Measurements from ENCODE around the gene SLC12A9.

SLC12A9 gene

GRCh38 chr7:100863406-100863950 lies 11.0 kb downstream of the SLC12A9 start:
- DNase-seq, result no peak

GRCh38 chr7:100864263-100864845 lies 11.8 kb downstream of the SLC12A9 start:
- no peak for DNase-seq

GRCh38 chr7:100865372-100865911 lies 12.9 kb downstream of the SLC12A9 start:
- DNase-seq, result no peak

GRCh38 chr7:100865938-100866728 lies 13.6 kb downstream of the SLC12A9 start:
- no peak for DNase-seq

DNA sequence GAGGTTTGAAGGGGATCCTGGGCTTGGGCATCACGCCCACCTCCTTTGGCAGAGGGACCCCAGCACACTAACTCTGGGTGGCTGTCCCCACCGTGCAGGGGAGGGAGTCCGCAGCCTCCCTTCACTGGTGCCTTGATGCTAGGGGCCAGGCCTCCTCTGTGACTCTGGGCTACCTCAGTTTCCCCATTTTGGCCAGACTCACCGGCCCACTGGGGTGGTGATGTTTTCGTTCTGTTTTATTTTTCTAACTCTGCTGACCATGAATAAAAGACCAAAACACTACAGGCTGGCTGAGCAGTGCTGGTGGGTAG lies 14.2 kb downstream of the SLC12A9 start:
- DNase-seq, result no peak

DNA sequence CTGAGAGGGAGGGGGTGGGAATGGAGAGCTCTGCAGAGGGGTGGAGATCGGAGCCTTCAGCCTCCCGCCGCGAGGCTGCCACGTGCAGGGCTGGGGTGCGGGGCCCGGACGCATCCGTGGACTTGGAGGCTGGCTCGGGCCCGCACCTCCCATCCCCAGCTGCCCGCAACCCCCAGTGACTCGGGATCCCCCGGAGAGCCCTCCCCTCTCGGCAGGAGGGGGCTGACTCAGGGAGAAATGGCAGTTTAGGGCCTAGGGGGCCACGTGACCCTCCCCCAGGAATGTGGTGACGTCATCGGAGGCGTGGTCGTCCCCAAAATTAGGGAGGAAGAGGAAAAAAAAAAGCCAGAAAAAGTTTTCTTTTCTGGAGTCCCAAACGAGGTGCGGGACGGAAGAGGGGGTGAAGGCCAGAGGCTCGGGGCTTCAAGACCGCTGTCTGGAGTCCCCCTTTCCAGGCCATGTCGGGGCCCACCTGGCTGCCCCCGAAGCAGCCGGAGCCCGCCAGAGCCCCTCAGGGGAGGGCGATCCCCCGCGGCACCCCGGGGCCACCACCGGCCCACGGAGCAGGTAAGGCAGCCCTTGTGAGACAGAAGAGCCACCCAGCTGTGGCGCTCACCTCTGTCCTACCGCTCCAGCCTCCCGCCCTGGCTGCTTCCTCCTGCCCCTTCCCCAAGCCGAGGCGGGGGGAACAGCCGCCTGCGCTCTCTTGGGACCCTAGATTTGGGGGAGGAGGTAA lies 14.7 kb downstream of the SLC12A9 start, which contains the start of gene TRIP6:
TSS of gene TRIP6 (plus strand) at position 348 of the 736 bp plus-strand sequence. CDS start at position 459, 111 bp downstream.
- DNase-seq, result no peak

DNA sequence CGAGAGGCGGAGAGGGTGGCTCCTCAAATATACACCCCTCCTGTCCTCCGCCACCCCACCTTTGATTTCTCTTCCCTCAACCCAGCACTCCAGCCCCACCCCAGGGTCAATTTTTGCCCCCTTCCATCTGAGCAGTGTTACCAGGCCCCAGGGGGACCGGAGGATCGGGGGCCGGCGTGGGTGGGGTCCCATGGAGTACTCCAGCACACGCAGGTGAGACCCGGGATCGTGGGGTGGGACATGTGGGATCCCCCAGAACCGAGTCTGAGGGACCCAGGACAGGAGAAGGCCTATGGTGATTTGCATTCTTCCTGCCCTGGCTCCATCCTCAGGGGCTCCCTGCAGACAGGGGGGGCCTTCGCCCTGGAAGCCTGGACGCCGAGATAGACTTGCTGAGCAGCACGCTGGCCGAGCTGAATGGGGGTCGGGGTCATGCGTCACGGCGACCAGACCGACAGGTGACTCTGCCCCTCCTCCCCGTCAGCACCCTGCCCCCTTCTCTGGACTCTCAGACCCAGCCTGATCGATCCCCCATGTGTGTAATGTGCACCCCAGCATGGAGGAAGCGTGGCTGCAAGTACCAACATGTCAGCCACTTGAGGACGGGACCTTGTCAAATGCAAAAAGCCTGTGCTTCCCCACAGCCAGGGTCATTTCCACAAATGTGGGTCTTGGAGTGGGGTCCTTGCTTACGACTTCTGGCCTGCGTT lies 15.4 kb downstream of the SLC12A9 start:
- DNase-seq, result no peak

DNA sequence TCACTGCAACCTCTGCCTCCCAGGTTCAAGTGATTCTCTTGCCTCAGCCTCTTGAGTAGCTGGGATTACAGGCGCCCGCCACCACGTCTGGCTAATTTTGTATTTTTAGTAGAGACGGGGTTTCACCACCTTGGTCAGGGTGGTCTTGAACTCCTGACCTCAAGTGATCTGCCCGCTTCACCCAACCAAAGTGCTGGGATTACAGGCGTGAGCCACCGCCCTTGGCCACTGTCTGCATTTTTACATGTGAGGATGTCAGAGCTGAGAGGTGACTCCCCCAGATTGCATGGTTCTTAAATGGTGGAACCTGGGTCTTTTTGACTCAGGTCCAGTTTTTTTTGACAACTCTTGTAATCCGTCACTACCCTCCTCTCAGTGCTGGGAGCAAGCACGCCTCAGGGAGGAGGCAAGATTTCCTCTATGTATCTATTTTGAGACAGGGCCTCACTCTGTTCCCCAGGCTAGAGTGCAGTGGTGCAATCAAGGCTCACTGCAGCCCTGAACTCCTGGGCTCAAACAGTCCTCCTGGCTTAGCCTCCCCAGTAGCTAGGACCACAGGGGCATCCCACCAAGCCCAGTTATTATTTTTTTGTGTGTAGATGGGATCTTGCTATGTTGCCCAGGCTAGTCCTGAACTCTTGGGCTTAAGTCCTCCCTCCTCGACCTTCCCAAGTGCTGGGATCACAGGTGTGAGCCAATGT lies 21.2 kb downstream of the SLC12A9 start:
- DNase-seq, result no peak

- DNase-seq, result no peak
These were observed 21.7 kb downstream of the SLC12A9 start for GRCh38 chr7:100874300-100874576.

DNA sequence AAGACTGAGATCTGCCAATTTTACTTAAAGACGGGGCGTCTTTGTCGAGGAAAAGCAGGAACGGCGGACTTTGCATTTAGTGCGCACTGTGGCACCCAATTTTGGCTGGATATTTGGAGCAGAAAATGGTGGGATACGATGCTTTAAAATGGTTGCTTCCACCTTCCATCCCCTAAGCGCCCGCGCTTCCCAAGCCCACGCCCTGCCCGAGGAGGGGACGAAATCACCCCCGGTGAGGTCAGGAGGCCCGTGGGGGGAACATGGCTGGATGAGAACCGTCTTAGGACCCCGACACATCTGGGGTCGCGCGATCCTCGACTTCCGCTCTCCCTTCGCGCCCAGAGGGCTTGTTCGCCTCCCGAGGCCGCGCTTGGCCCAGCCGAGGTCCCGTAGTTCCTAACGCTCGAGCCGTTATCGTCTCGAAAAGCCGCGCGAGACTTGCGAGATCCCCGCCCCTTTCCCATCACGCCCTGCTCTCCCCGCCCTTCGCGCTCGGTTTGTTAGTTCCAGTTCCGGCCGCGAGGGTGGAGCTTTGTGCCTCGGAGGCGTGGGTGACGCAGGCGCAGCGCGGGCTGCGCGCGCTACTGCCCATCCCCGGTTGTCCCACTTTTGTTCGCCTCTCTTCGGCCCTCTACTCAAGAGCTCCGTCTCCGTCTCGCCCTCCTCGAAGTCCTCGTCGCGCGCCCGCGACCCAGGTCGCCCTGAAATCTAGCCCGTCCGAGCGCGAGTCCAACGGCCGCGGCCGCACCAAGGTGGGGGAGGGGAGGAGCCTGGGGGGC lies 22.3 kb downstream of the SLC12A9 start, which contains the start of gene SRRT:
TSS of gene SRRT (plus strand) at position 527 of the 779 bp plus-strand sequence. CDS start 488 bp downstream, outside the sequence.
- peak; percentile 98 for DNase-seq

DNA sequence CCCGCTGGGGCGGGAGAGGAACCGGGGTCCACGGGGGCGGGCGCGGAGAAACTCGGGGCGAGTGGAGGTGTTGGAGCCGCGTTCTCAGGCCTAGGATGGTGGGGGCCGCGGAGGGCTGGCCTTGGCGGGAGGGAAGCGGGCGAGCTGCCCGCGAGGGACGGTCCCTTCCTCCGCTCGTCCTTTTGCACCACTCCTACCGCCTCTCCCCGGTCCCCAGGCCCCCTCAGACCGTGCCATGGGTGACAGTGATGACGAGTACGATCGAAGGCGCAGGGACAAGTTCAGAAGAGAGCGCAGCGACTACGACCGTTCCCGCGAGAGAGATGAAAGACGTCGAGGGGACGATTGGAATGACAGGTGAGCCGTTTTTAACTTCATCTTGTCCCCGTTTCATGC lies 22.8 kb downstream of the SLC12A9 start:
- DNase-seq, result no peak

- DNase-seq, result no peak
These were observed 25.5 kb downstream of the SLC12A9 start for GRCh38 chr7:100878013-100878412.

DNA sequence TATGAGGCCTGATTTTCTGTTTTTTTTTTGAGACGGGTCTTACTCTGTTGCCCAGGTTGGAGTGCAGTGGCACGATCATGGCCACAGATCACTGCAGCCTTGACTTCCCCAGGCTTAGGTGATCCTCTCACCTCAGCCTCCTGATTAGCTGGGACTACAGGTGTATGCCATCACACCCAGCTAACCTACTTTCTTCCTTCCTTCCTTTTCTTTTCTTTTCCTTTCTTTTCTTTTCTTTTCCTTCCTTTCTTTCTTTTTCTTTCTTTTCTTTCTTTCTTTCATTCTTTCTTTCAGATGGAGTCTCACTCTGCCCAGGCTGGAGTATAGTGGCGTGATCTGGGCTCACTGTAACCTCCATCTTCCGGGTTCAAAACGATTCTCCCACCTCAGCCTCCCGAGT lies 26.2 kb downstream of the SLC12A9 start:
- no peak for DNase-seq

DNA sequence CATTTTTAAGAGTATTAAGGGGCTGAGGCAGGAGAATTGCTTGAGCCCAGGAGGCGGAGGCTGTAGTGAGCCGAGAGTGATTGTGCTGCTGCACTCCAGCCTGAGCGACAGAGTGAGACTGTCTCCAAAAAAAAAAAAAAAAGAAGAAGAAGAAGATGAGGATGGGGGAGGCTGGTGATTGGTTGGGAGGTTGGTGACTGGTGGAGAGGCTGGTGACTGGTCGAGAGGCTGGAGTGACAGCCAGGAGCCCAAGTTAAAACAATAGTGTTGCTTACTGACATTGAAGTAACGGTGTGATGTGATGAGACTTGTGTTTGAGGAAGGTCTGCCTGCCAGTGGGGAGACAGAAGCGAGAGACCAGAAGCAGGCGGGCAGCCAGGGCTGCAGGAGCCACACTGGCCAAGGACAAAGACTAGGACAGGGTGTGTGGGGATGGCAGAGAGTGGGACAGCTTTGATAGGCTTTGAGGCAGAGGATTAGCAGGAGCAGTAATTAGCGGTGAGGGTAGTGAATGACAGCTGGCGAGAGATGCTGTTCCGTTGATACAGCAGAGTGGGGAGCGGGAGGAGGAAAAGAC lies 27.3 kb downstream of the SLC12A9 start:
- DNase-seq, result no peak

- DNase-seq, result no peak
These were observed 28.1 kb downstream of the SLC12A9 start for GRCh38 chr7:100880645-100881044.

GRCh38 chr7:100881136-100881535 lies 28.6 kb downstream of the SLC12A9 start:
- no peak for DNase-seq

DNA sequence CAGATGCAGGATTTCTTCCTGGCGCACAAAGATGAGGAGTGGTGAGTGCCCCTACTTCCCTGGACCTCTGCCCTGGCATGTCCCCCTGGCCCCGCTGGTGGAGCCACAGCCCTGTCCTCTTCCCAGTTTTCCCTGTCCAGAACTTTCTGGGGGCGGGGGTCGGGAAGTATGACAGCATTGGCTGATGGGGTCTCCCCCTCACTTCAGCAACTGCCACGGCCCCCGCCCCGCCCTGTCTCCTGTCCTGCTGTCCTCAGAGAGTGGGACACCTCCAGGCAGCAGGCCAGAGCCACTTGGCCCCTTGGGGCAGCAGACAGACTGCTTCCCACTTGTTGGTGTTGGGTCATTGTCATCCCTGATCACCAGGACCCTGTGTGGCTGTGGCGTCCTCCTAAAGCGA lies 29.7 kb downstream of the SLC12A9 start:
- DNase-seq, result no peak

DNA sequence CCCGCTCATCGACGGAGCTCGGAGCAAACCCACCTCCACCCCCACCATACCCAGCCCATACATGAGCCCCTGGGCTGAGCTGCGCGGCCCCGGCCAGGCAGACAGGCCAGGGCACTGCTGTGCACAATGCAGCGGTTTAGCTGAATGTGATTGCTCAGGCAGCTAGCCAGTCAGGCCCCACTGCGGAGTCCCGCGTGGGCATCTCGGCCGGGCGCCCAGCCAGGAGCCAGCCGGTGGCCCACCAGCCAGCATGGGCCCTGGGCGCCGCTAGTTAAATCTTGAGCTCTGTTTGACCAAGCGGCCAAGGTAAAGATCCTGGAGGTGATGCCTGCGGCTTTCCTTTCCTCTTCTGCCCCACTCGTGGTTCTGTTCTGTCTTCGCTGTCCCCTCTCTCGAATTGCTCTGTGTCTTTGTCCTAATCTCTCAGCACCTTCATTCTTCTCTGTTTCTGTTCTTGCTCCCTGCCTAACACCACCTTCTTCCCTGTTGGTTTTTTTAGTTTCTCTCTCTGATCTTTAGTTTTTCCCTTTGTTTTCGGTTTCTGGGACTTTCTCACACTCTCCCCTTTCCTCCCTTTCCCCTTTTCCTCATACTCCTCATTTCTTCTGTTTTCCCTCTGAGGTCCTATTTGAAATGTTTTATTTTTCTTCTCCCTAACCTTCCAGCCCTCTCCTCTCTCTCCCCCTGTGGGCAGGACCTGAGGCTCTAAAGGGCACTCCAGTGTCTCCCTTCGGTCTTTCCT lies 30.4 kb downstream of the SLC12A9 start:
- DNase-seq, result no peak

DNA sequence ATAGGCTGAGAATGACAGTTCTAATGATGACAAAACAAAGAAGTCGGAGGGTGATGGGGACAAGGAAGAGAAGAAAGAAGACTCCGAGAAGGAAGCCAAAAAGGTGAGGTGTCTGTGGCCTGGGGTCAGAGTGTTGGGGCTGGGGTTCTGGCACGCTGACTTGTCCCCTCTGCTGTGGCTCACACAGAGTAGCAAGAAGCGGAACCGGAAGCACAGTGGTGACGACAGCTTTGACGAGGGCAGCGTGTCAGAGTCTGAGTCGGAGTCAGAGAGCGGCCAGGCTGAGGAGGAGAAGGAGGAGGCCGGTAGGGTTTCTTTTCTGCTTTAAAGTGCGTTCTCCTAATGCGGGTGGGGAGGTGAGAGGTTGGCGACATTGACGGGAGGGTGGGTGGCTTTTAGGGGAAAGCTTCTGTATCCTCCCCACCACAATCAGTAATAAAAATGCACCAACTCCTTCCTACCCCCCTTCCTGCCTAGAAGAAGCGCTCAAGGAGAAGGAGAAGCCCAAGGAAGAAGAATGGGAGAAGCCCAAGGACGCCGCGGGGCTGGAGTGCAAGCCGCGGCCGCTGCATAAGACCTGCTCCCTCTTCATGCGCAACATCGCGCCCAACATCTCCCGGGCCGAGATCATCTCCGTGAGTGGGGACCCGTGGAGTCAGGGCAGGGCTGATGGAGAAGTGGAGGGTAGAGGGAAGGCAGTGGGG lies 32.4 kb downstream of the SLC12A9 start:
- peak; percentile 48 for DNase-seq
